ENCODE results near the gene NFYC.
"Not testable (repeated sequence)": the region's sequence is repeated elsewhere in the genome, so short reads cannot be mapped to it uniquely, and the experiment has no call there.

Gene NFYC

GRCh38 chr1:40708750-40709099 is 17.2 kb downstream of the NFYC start:
- no peak for DNase-seq

DNA sequence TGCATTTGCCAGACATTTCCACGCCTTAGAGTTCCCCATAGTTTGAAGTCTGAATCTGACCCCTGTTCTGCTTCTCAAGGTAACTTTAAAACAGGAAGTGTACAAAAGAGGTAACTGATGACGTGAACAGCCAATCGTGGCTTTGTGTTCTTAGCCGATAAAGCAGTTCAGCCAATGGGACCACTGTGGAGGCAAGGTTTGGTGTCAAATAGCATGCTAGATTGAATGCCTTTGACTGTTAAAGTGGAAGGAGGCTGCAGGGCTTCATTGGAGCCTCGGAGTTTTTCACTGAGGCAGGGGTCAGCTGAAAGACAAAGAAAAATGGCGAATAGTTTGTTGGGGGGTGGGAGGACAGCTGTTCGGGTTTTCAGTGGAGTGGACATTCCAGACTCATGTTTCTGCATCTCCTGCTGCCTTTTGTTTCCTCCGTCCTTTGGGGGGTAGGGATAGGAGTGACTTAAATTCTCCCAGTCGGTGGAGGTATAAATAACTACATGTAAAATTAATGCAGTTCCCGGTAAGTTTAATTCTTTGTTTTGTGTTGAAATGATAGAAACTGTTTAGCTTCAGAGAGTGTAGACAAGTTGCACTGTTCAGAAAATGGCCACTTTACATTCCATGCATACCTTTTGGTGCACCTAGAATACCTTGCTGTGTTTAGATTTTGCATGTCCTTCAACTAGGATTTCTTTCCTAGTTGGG is 17.7 kb downstream of the NFYC start:
- peak; percentile 55 for DNase-seq

GRCh38 chr1:40709802-40710278 is 18.3 kb downstream of the NFYC start:
- no peak for DNase-seq

DNA sequence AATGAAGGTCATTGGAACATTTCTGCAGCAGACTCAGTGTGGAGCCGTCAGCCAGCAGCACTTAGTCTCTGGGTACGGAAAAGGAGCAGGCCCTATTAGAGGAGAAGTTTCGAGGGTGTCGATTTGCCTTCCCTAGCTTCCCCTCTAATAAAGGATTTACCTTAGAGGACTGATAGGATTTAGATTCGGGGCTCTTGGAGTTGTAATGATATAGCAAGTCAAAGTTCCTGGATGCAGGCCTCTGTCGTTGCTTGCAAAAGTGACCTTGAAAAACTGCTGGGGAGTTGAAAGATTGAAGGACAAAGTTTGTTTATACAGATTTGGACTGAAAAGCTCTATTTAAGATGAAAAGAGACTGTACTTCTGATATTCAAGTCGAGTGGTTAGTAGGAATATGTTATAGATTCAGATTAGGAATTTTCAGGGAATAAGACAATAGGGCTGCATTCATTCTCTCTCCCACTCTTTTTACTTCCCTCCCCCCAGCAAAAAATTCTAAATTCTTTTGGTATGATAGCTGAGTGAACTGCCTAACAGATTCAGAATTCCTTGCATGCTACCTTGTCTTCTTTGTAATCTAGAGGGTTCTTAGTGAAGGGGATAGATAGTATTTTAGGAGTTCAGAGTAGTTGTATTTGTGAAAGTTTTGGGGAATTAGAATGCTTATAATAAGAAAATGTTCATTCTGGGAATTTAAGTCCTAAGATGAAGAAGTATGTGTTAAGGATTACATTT is 19.2 kb downstream of the NFYC start:
- DNase-seq = no peak

DNA sequence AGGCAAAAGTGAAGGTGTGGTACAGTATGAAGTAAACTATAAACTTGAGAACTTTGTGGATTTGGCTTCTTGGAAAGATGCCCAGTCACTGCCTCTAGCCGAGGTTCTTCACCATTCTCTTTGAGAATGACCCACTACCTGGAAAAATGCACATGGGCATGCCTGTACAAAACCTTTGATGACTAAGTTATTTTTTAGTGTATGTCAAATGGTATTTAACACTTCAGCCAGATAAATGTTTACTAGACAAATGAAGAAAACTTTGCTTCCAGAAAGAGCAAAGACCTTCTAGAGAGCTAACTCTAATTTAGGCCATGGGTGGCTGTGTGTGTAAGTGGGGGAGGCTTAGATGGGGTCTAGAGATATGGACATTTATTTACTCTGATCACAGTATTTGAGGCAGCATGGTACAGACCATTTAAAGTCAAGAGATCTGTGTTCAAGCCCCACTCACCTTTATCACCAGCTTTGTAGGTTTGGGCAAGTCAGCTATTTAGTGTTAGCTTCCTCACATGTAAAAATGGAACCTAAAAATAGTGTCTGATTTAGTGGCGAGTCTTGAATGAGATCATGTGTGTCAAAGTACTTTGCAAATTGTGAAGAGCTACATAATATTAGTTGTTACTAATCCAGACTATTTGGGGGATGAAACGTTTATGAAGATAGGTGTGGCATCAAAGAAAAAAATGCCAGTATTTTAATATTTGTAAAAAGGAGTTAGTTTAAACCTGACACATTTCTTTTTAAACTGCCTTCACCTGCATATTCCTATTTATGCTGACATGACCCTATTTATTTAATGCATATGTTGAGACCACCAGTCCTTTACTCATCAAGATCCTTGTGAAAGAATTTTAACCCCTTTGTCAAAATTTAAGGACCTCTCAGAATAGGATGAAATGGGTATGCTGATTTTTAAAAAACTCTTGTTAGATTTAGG is 20.2 kb downstream of the NFYC start:
- no peak for DNase-seq

- no peak for DNase-seq
Measured at GRCh38 chr1:40712405-40712944, 21.0 kb downstream of the NFYC start.

GRCh38 chr1:40712997-40713396 is 21.5 kb downstream of the NFYC start:
- DNase-seq = no peak

DNA sequence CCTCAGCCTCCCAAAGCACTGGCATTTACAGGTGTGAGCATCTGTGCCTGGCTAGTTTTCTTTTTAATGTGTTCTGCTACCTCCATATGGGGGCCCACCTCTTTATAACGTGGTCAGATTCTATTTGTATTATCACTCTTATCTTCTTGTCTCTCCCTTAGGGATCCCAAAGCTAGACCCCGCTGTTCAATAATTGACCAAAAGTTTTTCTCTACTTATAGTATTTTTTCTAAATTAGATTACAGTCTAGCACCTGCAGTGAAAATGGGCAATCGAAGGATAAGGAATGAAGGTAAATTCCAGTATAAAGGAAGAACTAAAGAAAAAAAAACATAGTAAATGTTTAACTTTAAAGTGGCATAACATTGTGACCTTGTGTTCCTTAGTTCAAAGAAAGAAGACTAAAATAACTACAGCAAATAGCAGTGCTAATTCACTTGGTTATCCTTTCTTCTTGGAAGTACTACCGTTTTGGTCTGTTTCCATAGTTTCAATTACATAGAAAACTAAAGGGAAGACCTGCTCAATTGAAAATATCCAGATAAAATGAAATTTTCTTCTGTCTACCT is 24.1 kb downstream of the NFYC start:
- no peak for DNase-seq

GRCh38 chr1:40717065-40717464 is 25.6 kb downstream of the NFYC start:
- no peak for DNase-seq

DNA sequence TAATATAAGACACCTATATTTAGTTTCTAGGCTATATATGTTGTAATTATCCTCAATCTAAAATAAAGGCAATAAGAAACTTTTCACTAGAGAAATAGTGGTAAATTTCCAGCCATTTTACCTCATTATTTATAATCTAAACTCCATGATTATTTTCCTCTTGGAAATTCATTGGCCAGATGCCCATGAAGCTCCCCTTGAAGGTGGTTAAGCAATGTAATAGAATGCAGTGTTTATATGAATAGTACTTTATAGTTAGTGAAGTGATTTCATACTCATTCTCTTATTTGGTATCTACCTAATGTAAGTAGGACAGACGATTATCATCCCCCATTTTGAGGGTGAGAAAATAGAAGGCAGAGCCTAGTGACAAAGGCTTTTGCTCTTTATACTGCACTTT is 26.5 kb downstream of the NFYC start:
- DNase-seq = no peak

GRCh38 chr1:40720493-40720892 is 29.0 kb downstream of the NFYC start:
- DNase-seq = no peak

DNA sequence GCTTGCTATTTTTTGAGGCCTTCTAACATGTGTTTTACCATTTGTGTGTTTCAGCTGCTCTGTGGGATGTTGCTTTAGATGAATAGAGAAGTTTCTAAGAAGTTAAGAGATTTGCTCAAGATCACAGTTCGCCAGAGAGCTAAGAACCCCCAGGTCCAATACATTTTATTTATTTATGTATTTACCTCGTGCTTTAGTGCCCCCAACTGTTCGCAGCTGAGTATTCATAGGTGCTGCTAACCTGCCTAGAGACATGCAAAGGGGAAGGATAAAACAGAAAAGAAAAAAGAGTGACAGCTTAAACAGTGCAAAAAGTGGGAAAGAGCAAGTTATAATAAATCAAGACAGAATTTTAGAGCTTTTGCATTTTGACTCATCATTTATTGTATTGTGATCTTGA is 31.1 kb downstream of the NFYC start:
- no peak for DNase-seq

- DNase-seq = no peak
Measured at GRCh38 chr1:40723196-40723955, 31.9 kb downstream of the NFYC start.

- DNase-seq = not testable (repeated sequence)
Measured at GRCh38 chr1:40727662-40728061, 36.2 kb downstream of the NFYC start.

DNA sequence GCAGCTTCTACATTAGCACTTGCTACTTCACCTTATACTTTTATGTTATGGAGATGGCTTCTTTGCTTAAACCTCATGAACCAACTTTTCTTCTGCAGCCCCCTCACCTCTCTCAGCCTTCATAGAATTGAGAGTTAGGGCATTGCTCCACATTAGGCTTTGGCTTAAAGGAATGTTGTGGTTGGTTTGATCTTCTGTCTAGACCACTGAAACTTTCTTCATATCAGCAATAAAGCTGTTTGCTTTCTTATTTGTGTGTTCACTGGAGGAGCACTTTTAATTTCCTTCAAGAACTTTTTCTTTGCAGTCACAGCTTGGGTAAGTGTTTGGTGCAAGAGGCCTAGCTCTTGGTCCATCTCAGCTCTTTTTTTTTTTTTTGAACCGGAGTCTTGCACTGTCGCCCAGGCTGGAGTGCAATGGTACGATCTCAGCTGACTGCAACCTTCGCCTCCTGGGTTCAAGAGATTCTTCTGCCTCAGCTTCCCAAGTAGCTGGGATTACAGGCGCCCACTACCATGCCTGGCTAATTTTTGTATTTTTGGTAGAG is 37.9 kb downstream of the NFYC start:
- DNase-seq = not testable (repeated sequence)

- no peak for DNase-seq
Measured at GRCh38 chr1:40732756-40733301, 41.3 kb downstream of the NFYC start.

GRCh38 chr1:40734882-40735628 is 43.6 kb downstream of the NFYC start:
- no peak for DNase-seq

DNA sequence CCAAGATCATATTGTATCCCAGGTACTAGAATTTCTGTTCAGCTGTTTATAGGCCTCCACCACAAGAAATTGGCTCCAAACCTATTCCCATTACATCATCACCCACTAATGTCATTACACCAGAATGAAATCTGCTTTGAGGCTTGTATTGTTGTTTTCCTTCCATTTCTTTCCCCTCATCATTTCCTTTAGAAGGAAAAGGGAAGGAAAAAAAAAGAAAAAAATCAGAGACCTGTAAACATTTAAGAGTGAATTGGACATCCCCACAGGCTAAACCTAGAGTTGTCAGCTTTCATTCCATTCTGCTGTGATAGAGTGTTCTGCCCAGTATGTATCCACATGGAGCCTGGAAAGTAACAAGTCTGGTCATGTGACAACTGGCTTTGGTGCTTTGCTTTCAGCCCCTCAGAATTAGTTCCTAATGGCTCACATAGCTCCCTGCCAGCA is 44.6 kb downstream of the NFYC start:
- DNase-seq = no peak

DNA sequence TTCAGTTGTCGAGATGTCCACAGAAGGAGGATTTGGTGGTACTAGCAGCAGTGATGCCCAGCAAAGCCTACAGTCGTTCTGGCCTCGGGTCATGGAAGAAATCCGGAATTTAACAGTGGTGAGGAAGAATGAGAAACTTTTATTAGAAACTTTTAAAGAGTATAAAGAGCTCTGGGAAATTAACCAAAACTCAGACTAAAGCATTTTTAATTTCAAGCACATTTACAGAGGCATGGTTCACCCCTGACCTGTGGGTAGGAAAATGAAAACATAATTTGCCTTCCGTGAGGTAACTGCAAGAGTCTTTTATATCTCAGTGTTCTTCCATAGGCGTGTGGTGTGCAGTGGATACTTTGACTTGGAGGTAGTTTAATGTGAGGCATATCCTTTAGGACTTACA is 47.3 kb downstream of the NFYC start:
- DNase-seq = no peak

DNA sequence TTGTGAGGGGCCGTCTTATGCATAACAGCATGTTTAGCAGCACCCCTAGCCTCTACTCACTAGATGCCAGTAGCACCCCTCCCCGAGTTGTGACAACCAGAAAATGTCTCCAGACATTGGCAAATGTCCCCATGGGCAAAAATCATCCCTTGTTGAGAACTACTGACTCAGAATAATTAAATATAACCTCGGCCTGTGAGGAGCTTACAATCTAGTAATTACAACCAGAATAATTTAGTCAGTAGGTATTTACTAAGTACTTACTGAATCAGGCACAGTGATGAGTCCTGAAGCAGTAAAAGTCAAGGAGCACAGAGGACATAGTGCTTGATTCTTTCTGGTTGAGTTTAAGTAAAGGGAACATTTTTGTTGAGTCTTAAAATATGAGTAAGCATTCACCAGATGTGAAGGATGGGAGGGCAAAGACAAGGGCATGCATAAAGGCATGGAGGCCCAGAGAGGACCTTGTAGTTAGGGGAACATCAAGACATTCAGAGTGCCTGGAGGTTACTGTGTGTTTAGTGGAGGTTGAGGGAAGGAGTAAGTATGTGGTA is 48.0 kb downstream of the NFYC start:
- no peak for DNase-seq

Data from activated T-cell treated with anti-CD3 and anti-CD28 coated beads for 4 hours (primary cell).